Gastroesophageal sphincter (tissue), 4 donors: ENCODE data around the gene KCNIP4. TPM values are rescaled to one million over a fixed set of nuclear protein-coding genes. Genes with fewer than 3 reads are reported as not detected.

ENCODE experiments used
- ATAC-seq: fragments of 150-250 bp; one replicate; pipeline ENCODE4 v1.9.1; 2016; ENCODE audit warnings: mild to moderate bottlenecking, moderate library complexity
- H3K27ac ChIP-seq, 4 donors: fragments of 200-600 bp; sonication (generic) in 3 of 4; 1 replicate in 3 of 4; 2 replicates in 1 of 4; pipeline ENCODE4 v1.5.1; 2016 to 2019
- H3K27me3 ChIP-seq: fragments of 200-600 bp; sonication (generic); one replicate; pipeline ENCODE4 v1.5.1; 2019
- H3K36me3 ChIP-seq, 2 donors: fragments of 200-600 bp; sonication (generic); one replicate each; pipeline ENCODE4 v1.5.1; 2019; ENCODE audit warnings: control low read depth in 1 of 2
- H3K4me1 ChIP-seq, 3 donors: fragments of 200-600 bp; sonication (generic); 1 replicate in 2 of 3; 2 replicates in 1 of 3; pipeline ENCODE4 v1.5.1; 2016 to 2019; ENCODE audit warnings: control low read depth in 2 of 3
- H3K4me3 ChIP-seq, 2 donors: fragments of 200-600 bp; sonication (generic); one replicate each; pipeline ENCODE4 v1.5.1; 2019; ENCODE audit warnings: mild to moderate bottlenecking in 1 of 2, moderate library complexity in 1 of 2
- H3K9me3 ChIP-seq, 3 donors: fragments of 200-600 bp; sonication (generic); one replicate each; pipeline ENCODE4 v1.5.1; 2017 to 2019; ENCODE audit warnings: control low read depth in 2 of 3
- CTCF ChIP-seq, 4 experiments: fragments of 200-600 bp in 2 of 4; fragments of 450-650 bp in 2 of 4; sonication (generic) in 1 of 4; IDR thresholded peaks; one replicate each; pipeline ENCODE4 v1.5.1; 2017 to 2019; ENCODE audit warnings: antibody characterized with exemption in 4 of 4, mild to moderate bottlenecking in 2 of 4, moderate library complexity in 2 of 4
- EP300 ChIP-seq: sonication (generic); formaldehyde crosslinking; IDR thresholded peaks from one replicate; pipeline ENCODE4 v1.6.1; 2017; ENCODE audit warnings: antibody characterized with exemption, mild to moderate bottlenecking
- POLR2A ChIP-seq, 2 donors: fragments of 450-650 bp; IDR thresholded peaks; one replicate each; pipeline ENCODE4 v1.6.1; 2017; ENCODE audit warnings: antibody characterized with exemption in 2 of 2, mild to moderate bottlenecking in 2 of 2, moderate library complexity in 1 of 2
- POLR2AphosphoS5 ChIP-seq: sonication (generic); formaldehyde crosslinking; IDR thresholded peaks from one replicate; pipeline ENCODE4 v1.6.1; 2017; ENCODE audit warnings: antibody characterized with exemption
- WGBS, 2 donors: methylation state at CpG; one replicate each; pipeline ENCODE4 v1.1.5; 2018; ENCODE audit warnings: low coverage in 1 of 2; 5-methylcytosine and 5-hydroxymethylcytosine counted together
- total RNA-seq, 4 donors: library from RNA; depleted of rRNA; stranded (reverse); fragments of >200 nt; gene quantifications; one replicate each; pipeline ENCODE4 v1.1.0, GENCODE V29; 2016

The KCNIP4 gene
- total RNA-seq, 4 donors from 2014 or later = 0.23 to 0.59 (median 0.54) TPM; not detected in 1

GRCh38 chr4:21887481-21887880, 61.1 kb downstream of the KCNIP4 start:
- TF ChIP-seq POLR2AphosphoS5 (no peak), EP300 (no peak), POLR2A (IDR thresholded peaks at IDR 0.05) (no peak), CTCF (IDR thresholded peaks at IDR 0.05) (no peak)
- ATAC-seq = no peak

GRCh38 chr4:21885770-21886169, 62.8 kb downstream of the KCNIP4 start:
- Histone ChIP-seq H3K27me3 (no peaks in the 10 kb centered on the region), H3K4me3 (no peak overlapping the region), H3K4me1 (no peaks in the 10 kb centered on the region), H3K27ac (no peak overlapping the region), H3K9me3 (no peaks in the 10 kb centered on the region), H3K36me3 (no peaks in the 10 kb centered on the region)
- no peak for ATAC-seq
- no peak for TF ChIP-seq EP300
- TF ChIP-seq CTCF (IDR thresholded peaks at IDR 0.05) = no peak
- no peak for TF ChIP-seq POLR2A (IDR thresholded peaks at IDR 0.05)
- no peak for TF ChIP-seq POLR2AphosphoS5
- WGBS, 2 donors = 53 to 56% methylated on average over 5 of the region's 5 CpGs

More at GRCh38 chr4:21887481-21887880, 61.1 kb downstream of the KCNIP4 start:
- WGBS, 2 donors = 63 to 100% methylated on average over 1 of the region's 1 CpG
- no peaks in the 10 kb centered on the region for H3K4me1 ChIP-seq
- H3K27me3 ChIP-seq = no peaks in the 10 kb centered on the region
- no peak overlapping the region for H3K27ac ChIP-seq
- H3K4me3 ChIP-seq = no peak overlapping the region
- no peaks in the 10 kb centered on the region for H3K9me3 ChIP-seq
- H3K36me3 ChIP-seq = no peaks in the 10 kb centered on the region

- H3K27ac ChIP-seq = no peak overlapping the region
- H3K9me3 ChIP-seq = no peaks in the 10 kb centered on the region
- H3K4me1 ChIP-seq = no peaks in the 10 kb centered on the region
- WGBS, 2 donors = 57 to 65% methylated on average over 2 of the region's 2 CpGs
- no peak for TF ChIP-seq EP300
- no peak overlapping the region for H3K4me3 ChIP-seq
- ATAC-seq = no peak
- H3K36me3 ChIP-seq = no peaks in the 10 kb centered on the region
- no peaks in the 10 kb centered on the region for H3K27me3 ChIP-seq
These were observed 63.3 kb downstream of the KCNIP4 start for GRCh38 chr4:21885241-21885640.

GRCh38 chr4:21884615-21885014, 64.0 kb downstream of the KCNIP4 start:
- TF ChIP-seq CTCF (IDR thresholded peaks at IDR 0.05) (no peak), POLR2A (IDR thresholded peaks at IDR 0.05) (no peak), POLR2AphosphoS5 (no peak), EP300 (no peak)
- H3K27ac ChIP-seq = no peak overlapping the region
- H3K36me3 ChIP-seq = no peaks in the 10 kb centered on the region
- H3K9me3 ChIP-seq = no peaks in the 10 kb centered on the region
- ATAC-seq = no peak
- no peaks in the 10 kb centered on the region for H3K27me3 ChIP-seq
- no peak overlapping the region for H3K4me3 ChIP-seq
- no peaks in the 10 kb centered on the region for H3K4me1 ChIP-seq
- WGBS, 2 donors = 88 to 90% methylated on average over 2 of the region's 2 CpGs

- Histone ChIP-seq H3K4me3 (no peak overlapping the region), H3K36me3 (no peaks in the 10 kb centered on the region), H3K4me1 (no peaks in the 10 kb centered on the region), H3K9me3 (no peaks in the 10 kb centered on the region), H3K27me3 (no peaks in the 10 kb centered on the region), H3K27ac (no peak overlapping the region)
- WGBS, 2 donors = 63 to 85% methylated on average over 2 to 4 of the region's 4 CpGs
- TF ChIP-seq EP300 (no peak), POLR2AphosphoS5 (no peak), POLR2A (IDR thresholded peaks at IDR 0.05) (no peak), CTCF (IDR thresholded peaks at IDR 0.05) (no peak)
- no peak for ATAC-seq
These were observed 66.3 kb downstream of the KCNIP4 start for GRCh38 chr4:21882051-21882839.
